GM18858 (cell line): ENCODE measurements around the gene NEURL1.

Experiments used
- ATAC-seq: cut with Tn5 transposase; IDR thresholded peaks from one replicate; pipeline ENCODE4 v1.9.1; 2021; ENCODE audit not compliant: unreplicated experiment

NEURL1 gene

DNA sequence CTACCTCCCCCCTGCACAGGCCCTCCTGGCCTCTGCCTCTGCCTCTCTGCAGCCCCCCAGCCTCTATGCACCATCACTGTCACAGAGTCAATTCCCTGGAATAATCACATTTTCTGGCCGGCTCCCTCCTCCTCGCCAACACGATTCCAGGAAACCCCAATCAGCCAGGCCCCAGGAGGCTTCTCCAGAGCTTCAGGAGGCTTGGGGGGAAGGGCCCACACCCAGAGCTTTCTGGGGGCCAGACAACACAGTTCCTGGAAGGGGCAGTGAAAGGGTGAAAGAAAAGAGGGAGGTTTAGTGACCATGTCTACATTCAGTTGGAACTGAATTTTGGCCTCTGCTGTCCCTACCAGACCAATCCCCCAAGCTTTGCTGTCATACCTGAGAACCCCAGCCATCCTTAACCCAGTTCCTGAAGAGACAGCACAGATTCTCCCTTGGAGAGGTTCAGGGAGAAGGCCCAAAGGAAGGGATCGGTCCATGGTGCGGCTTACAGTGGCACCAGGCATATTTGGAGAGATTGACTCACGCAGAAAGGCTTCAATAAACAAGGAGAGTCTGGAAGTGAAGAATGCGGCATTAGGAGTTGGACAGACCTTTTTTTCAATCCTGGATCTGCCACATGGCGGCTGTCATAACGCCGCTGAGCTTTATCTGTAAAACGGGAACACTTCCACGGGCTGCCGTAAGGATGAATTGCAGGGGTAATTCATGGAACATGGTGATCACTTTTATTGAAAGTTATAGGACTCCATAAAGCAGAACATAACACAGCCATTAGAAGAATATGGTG, 89.0 kb downstream of the NEURL1 start:
- no peak for ATAC-seq

DNA sequence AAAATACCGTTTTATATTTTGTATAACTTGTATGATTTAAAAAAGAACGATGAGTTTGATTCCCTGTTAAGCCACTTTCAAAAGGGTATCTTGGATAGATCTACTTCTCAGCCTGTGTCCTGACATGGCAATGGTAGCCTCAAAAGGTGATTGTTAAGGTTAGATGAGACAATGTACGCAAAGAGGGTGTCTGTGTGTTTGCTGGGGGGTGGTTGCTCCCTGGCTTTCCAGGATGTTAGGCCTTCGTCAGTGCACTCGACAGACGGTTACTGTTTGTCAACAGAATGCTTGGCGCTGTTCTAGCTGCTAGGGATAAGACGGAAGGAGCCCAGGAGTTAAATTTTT, 90.3 kb downstream of the NEURL1 start:
- ATAC-seq, result no peak

DNA sequence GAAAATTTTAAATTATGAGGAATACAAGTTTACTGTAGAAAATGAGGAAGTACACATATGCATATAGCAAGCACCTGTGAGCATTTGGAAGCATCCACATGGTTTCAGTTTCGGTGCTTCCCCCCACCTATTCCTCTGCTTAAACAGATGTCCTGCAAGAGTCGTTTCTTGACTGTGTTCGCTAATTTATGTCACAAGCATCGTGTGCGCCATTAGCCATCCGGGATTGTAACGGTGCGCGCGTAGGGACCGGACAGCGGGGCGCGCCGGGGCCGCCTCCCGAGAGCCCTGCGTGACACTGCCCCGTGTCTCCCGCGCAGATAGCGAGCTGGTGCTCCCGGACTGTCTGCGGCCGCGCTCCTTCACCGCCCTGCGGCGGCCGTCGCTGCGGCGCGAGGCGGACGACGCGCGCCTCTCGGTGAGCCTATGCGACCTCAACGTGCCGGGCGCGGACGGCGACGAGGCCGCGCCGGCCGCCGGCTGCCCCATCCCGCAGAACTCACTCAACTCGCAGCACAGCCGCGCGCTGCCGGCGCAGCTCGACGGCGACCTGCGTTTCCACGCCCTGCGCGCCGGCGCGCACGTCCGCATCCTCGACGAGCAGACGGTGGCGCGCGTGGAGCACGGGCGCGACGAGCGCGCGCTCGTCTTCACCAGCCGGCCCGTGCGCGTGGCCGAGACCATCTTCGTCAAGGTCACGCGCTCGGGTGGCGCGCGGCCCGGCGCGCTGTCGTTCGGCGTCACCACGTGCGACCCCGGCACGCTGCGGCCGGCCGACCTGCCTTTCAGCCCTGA, 90.9 kb downstream of the NEURL1 start:
- ATAC-seq, result no peak

DNA sequence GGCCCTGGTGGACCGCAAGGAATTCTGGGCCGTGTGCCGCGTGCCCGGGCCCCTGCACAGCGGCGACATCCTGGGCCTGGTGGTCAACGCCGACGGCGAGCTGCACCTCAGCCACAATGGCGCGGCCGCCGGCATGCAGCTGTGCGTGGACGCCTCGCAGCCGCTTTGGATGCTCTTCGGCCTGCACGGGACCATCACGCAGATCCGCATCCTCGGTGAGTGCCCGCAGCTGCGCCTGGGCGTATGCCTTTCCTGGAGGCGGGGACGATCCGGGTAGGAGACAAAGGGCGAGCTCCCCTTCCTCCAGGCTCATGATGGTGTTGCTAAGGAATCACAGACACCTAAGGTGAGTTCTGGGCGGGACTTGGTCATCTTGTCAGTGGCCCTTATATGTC, 91.5 kb downstream of the NEURL1 start:
- ATAC-seq, result no peak

DNA sequence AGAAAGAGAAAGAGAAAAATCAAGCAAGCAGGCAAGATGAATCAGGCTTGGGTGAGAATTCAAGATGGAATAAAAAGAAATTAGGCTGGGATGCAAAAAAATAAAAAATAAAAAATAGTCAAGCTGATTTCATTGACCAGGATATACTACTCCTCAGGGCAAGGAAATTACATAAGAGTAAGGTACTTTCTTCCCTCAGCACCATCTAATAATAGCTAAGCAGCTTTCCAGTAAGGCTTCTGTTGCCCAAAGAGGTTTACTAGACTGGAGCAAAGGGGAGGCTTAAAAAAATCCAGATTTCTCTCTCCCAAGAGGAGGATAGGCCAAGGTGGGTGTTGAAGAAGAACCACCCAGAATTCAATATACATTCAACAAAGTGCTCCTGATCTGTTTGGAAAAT, 93.6 kb downstream of the NEURL1 start:
- ATAC-seq, result no peak

DNA sequence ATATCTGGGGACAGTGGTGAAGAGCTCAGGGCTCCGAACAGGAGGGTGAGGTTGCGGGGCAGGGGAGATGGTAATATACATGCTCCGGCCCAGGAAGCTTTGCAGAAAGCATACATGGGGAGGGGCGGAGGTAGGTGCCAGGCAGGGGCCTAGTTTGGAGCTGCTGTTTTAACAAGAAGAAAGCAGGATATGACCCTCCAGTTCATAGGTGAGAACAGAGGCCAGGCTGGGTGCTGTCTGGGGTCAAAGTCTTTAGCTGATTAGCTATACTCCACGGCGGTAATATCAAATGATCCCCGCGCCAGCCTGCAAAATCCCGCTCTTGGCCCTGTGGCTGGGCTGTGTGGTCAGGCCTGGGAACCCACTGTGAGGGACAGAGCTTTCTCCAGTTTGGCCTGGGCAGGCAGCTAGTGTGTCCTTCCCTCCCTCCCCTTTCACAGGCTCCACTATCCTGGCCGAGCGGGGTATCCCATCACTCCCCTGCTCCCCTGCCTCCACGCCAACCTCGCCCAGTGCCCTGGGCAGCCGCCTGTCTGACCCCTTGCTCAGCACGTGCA, 95.6 kb downstream of the NEURL1 start:
- ATAC-seq, result no peak

DNA sequence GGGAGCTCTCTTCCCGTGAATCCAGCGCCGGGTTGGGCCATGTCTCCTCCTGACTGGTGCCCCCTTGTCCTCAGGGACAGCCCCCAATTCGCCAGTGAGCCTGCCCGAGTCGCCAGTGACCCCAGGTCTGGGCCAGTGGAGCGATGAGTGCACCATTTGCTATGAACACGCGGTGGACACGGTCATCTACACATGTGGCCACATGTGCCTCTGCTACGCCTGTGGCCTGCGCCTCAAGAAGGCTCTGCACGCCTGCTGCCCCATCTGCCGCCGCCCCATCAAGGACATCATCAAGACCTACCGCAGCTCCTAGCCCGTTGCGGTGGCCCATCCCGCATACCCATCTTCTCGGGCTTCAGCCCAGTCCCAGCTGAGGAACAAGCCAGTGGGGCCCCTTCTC, 96.6 kb downstream of the NEURL1 start:
- ATAC-seq, result no peak

DNA sequence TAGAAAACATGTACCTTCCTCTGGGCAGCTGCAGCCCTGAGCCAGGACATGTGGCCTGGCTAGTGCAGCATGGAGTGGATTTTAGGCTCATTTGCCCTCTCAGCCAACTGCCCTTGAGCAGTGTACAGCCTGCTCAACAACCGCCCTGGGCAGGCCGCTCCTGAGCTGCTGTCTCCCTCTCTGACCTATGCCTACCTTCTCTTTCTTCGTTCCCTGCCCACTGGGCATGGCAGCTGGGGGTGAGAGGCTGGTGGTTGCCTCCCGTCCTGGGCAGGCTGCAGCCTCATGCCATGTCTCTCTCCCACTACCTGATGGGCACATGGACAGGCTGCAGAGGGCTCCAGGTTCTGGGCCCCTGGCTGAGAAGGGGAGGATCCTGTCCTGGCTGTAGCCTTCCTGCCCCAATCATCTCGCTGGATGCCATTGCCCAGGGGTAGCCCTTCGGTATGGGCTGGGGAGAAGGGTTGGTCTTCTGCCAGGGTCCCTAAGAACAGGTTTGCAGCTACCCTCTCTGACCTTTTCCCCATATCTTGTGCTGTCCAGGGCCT, 97.3 kb downstream of the NEURL1 start:
- no peak for ATAC-seq

DNA sequence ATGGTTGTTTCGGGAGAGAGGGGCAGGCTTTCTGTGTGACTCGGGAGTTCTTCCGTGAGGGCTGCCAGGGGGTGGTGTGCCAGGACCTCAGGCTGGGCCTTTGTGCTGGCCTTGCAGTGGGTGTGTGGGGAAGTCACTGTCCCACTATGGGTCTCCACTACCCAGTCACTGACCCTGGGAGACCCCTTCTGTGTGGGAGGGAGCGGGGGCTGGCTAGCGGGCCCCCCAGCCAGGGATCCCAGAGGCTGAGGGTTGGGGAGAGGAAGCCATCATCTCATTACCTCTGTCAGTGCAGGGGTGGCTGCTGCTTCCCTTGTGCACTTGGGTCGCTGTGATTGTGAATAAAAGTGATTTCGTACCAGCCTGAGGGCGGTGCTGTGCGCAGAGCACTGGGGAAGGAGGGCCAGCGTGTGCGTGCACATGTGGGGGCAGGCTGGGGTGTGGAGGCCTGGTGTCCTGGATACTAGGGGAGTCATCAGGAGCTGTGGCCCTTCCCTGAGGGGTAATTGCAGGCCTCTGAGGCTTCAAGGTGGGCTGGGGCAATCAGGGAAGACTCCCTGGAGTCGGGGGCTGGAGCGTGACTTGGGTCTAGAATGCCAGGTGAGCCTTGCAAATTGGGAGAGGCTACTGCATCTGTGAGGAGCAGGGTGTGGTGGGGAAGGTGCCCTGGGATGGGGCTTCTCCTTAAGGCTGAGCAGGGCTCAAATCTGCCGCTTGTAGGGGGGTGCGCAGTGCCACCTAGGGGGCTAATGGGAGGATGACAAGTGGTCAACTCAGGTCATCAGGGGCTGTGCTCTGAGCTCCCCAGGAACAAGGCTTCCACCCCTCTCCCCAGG, 98.9 kb downstream of the NEURL1 start:
- no peak for ATAC-seq

DNA sequence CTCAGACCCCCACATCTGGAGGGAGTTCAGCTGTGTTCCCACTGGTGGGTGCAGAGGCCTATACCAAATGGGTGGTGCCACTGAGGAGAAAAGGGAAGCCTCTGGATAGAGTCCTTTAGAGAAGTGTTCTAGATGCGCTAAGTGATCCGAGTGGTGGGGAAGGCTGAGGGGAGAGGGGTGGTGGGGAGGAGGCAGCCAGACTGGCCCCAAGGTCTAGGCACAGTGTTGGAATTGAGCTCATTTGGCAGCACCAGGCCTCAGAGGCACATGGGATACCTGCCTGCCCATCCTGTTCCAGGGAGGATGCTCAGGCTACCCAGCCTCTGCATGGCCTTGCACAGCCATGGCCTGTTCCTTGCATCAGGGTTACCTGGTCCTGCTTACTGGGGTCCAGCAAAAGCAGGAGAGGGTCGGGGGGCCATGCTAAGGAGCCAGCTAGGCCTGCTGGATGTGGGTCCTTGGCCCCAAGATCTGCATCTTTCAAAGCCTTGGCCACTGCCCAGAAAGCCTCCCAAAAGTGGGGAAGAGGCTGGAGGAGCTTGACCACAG, 99.6 kb downstream of the NEURL1 start:
- no peak for ATAC-seq

DNA sequence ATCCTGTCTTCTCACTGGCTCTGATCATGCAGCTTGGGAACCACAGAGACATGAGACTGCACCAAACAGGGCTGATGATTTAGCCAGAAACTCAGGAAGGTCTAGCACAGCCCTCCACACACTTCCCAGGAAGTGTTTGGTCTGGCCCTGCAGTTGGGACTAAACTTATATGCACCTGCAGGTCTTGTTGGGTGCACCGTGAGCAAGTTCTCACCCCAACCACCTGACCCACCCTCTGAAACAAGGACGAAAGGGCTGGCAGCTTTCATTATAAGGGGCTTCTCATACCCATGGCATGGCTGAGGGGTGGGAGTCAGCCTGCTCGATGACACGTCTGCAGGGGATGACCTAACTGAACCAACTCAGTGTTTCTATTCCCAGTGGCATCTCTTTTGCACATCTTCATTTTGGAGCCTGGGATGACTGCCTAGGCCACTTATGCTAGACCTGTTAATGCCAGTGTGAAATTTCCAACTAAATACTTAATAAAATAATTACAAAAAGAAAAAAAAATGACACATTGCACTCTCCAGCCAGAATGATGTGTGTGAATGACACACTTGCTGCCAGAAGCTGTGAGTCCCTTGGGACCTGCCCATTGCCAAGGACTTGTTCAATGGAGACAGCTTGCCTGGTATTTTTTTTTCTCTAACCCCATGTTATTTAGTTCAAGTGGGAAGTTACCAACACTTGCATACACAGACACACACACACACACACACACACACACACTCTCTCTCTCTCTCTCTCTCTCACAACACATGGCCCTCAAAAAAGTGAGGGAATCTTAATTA, 102.6 kb downstream of the NEURL1 start:
- ATAC-seq, result no peak

DNA sequence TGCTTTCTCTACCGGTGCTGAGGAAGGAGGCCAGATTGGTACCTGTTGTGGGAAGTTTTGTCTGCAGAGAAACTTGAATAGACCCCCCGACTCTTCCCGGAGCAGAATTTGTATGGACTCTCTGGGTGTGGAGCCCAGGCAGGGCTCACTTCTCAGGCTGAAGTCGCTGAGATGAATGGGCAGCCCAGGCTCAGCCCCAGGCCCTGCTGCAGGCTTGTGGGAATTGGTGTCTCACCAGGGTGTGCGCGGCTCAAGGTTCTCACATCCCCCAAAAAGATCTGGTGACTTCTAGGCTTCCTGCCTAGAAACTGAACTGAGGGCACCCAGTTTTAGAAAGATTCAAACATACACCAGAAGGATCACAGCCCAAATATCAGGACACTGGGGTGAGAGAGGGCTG, 103.5 kb downstream of the NEURL1 start:
- ATAC-seq, result no peak

DNA sequence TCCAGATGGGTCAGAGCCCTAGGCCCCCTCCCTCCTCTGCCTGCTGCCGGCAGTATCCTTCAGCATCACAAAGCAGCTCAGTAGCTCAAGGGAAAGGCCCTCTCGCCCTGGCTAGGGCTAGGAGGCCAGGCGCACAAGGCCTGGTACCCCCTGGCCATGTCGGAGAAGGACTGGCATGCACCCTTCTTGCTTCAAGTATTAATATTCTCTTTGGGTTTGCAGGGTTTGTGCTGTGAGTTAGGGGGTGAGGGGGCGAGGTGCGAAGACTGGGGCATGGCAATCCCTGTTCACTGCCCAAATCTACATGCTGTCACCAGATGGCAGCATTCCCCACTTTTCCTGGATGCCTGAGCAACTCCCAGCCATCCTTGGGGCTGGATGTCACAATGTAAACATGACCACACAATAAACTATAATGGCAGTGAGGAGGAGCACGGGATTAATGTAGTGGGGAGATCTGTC, 105.2 kb downstream of the NEURL1 start:
- ATAC-seq, result no peak

DNA sequence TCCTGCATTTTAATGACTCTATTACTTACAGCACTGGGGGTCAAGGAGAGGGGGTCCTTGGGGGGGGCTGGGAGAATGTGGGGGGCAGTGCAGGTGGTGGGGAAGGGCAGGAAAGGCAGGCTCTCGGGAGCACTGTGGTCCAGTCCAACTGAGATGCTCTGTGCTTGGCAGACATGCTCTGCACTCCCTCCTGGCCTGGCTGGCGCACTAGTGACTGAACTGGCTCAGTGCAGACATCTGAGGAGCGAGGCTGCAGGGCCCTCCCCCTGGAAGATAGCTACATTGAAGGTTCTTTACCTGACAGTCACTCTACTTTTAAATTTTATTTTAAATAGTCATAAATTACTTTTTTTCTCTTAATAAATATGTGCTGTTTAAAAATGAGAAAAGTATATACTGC, 105.7 kb downstream of the NEURL1 start:
- no peak for ATAC-seq

DNA sequence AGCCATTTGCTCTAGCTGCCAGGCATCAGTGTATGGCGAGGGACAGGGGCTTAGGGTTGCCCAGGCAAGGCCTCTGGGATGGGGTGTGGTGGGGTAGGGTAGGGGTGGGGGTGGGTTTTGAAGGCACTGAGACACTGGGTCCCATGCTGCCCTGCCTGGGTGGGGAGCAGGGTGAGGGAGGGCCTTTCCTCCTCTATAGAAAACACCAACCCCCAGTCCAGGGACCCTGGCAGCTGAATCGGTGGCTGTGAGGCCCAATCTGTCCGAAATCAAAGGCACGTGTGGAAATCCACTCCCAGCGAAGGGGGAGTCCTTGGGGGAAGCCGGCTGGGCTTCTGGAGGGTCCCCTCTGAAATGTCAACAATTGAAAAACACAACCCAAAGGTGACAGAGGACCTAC, 106.4 kb downstream of the NEURL1 start:
- no peak for ATAC-seq

DNA sequence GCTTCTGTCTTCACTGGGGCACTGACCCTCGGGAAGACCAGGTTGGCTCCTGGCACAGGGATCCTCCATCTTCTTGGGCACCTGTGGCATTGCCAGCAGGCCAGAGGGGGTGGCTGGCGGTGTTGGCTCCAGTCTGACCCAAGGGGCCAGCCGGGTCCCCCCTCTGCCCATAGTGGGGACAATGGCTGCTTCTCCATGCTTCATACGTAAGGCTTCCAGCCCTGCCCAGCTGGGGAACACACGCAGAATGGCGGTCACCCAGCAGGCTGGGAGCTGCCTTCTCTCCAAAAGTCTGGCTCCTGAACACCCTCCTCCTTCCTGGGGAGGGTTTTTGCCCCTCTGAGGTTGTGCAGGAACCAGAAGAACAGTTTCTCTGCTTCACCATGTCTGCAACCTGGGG, 106.8 kb downstream of the NEURL1 start:
- no peak for ATAC-seq

DNA sequence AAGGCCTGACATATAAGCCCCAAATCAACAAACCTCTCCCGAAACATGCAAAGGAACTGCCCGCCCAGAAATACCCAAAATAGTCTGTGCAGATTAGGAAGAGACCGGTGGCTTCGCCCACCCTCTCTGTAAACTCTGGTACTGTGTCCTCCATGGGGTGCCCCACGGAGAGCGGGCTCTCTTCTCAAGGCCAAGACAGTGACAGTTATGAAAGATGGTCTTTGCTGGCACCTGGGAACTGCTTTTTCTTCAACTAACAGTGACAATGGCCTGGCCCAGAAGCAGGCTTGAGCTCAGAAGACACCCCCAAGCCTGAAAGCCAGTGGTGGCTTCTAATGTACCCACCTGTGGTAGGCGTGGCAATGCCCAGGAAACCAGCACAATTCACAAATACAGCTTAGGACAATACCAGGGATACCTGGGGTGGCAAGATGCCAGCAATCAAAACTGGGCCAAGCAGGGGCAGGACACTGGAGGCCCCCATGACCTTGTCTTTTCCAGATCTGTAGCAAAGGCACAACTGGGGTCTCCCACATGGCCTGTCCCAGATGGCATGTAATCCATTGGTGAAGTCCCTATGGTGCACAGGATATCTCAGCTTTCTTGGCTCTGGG, 107.6 kb downstream of the NEURL1 start:
- no peak for ATAC-seq

DNA sequence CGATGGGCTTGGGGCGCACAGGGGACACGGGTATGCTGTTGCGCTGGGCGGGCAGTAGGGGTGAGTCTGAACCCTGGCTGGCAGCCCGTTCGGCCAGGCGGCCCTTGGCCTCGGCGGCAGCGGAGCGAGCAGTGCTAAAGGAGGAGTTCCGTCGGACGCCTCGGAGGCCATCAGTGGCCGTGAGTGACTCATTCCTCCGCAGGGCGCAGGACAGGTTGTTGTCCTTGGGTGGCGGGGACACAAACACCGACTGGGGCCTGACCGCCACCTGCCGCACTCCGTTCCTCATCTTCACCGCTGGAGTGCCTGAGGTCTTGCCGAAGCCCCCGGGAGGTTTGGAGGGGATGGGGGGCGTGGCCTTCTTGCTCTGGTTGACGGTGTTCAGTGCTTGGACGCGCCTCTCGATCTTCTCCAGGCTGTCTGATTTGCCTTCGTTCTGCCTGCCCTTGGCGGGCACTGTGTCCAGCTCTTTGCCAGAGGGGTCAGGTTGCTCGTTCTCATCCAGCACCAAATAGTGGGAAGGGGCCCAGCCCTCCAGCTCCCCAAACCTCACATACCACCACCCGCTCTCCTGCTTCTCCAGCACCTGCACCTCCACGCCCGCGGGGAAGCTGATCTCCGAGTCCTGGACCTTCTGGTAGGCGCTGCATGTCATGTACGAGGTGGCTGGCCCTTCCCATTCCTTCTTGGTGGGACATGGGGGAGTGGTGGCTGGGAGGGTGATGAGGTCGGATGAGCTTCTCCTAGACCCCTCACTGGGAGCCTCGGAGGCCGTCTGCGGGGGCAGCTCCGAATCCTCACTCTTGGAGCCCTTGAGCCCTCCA, 108.7 kb downstream of the NEURL1 start:
- no peak for ATAC-seq

DNA sequence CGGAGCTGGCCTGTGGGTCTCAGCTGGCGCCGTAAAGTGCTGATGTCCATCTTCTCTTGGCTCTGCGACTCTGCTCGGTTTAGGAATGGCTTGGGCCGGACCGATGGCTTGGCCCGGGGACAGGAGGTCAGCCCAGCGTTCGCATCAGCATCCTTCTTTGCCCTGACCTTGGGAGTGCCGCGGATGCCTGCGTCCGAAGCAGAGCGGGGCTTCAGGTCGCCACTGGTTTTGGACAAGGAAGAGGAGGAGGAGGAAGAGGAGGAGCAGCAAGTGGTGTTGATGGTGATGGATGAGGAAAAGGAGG, 109.3 kb downstream of the NEURL1 start:
- ATAC-seq, result no peak
